ENCODE measurements around the gene TACSTD2.
"Not testable (repeated sequence)": the region's sequence is repeated elsewhere in the genome, so short reads cannot be mapped to it uniquely, and the experiment has no call there.

Gene TACSTD2, protein sequence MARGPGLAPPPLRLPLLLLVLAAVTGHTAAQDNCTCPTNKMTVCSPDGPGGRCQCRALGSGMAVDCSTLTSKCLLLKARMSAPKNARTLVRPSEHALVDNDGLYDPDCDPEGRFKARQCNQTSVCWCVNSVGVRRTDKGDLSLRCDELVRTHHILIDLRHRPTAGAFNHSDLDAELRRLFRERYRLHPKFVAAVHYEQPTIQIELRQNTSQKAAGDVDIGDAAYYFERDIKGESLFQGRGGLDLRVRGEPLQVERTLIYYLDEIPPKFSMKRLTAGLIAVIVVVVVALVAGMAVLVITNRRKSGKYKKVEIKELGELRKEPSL

GRCh38 chr1:58576727-58577653 lies at the start of gene TACSTD2:
TACSTD2 (minus strand) TSS chr1:58577252; CDS start chr1:58577156, 96 bp downstream.
- DNase-seq (ENCODE audit: low spot score), result no peak

GRCh38 chr1:58626293-58626692 lies 49.2 kb upstream of the TACSTD2 start:
- no peak for DNase-seq (ENCODE audit: low spot score)

GRCh38 chr1:58623259-58623658 lies 46.2 kb upstream of the TACSTD2 start:
- DNase-seq (ENCODE audit: low spot score), result not testable (repeated sequence)

DNA sequence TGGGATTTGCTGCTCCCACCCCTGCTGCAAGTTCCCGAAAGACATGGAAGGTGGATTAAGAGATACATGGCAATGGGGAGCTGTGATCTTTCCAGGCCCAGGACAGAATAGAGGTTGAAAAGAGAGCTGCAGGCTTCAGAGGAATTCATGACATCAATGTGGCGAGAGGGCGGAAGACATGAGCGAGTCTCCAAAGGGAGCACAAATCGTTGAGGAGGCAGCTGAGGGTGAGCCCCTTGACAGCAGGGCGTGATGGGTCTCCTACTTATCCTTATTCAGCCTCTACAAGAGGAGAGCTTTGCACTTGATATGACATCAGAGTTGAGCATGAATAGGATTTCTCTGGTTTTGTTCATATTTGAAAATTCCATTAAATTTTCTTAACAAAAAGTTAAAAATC lies 45.5 kb upstream of the TACSTD2 start:
- DNase-seq (ENCODE audit: low spot score), result no peak

DNA sequence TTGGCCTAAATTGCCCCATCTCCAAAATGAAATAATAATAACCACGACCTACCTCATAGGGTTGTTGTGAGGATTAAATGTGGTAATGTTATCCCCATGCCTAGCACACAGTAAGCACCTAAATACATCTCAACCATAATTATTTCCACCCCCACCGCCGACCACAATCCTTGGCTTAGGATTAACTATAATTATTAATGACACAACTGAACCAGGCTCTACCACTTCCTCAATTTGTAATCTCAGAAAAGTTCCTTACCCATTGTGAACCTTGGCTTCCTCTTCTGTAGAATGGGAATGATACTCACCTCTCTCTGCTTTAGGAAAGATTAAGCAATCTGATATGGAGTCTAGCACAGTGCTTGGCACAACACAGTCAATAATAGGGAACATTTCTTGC lies 44.3 kb upstream of the TACSTD2 start:
- DNase-seq (ENCODE audit: low spot score), result no peak

DNA sequence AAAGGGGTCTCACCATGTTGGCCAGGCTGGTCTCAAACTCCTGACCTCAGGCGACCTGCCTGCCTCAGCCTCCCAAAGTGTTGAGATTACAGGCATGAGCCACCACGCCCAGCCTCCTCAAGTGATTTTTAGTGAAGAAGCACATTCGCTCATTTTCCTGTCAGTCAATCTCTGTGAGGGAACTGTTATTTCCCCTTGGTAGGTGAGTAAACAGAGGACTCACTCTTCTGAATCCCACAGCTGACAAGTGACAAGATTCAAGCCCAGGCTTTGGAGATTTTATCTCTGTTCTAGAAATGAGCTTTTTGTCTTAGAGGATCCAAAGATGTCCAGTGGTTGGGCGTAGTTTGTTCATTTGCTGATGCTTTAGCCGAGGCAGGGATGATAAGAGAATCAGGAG lies 43.9 kb upstream of the TACSTD2 start:
- no peak for DNase-seq (ENCODE audit: low spot score)

- no peak for DNase-seq (ENCODE audit: low spot score)
Measured at GRCh38 chr1:58620259-58620658, 43.2 kb upstream of the TACSTD2 start.

GRCh38 chr1:58619286-58620054 lies 42.4 kb upstream of the TACSTD2 start:
- DNase-seq (ENCODE audit: low spot score), result no peak

DNA sequence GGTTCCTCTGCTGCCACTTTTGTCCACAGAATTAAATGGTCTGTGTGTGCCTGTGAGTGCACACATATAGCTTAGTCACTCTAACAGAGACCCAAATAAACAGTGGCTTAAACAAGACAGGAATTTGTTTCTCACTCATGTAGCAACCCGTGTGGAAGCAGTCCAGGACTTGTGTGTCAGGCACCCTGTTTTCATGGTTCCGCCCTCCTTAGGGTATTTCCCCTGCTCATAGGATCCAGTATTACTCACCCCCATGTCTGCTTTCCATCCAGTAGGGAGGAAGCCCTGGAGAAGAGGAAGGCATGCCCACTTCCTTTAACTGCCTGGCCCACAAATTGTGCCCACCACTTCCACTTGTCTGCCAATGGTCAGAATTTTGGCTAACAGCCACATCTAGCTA lies 41.3 kb upstream of the TACSTD2 start:
- no peak for DNase-seq (ENCODE audit: low spot score)

DNA sequence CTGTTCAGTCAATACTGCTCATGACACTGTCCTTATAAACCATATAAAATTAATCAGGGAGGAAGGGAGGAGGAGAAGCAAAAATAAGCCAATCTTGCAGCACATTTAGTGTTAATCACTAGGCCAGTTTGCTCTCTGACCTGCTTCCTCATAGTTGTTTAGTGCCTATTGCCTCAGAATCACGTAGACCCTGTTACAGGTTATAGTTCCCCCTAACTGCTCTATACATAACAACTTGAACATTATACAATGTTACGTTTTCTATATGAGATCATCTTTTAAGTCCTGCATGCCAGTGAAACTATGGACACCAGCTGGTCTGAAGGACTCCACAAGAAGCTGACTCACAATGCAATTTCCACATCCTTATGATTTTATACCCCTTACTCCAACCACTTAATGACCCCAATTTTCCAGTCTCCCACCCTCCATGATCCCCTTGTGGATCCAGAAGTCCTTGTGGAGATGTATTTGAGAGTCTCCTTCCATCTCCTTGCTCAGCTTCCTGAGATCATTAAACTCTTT lies 34.9 kb upstream of the TACSTD2 start:
- DNase-seq (ENCODE audit: low spot score), result no peak

DNA sequence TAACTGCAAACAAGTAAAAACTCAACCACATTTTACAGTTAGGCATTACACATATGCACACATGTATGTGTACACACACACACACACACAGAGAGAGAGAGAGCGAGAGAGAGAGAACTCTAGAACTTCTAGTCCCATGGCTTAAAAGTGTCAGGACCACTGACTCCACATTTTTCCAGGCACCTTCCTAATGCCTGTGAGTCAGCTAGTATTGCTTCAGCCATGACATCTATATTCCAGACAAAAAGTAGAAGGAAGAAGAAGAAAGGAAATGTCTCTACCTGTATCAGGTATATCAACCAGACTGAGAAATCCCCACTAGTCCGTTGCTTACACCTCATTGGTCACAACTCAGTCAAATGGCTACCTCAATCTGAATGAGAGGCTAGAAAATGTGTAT lies 31.9 kb upstream of the TACSTD2 start:
- no peak for DNase-seq (ENCODE audit: low spot score)

- no peak for DNase-seq (ENCODE audit: low spot score)
Measured at GRCh38 chr1:58608297-58608696, 31.2 kb upstream of the TACSTD2 start.

DNA sequence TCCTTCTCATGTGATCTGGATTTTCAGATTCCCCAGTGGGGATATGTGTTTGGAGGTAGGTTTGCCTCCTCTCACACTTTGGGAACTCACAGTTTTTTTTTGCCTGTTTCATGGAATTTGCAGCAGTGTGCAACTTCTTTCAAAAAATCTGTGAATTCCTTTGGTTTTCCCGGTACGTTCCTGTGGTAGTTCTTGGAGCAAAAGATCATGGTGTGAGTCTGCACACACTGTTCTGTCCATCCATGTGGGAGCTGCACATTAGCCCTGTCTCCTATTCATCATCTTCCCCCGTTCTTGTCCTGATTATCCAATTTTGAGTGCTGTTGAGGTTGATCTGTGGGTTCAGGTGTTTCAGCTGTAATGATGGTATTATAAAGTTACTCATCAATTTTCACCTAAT lies 30.3 kb upstream of the TACSTD2 start:
- no peak for DNase-seq (ENCODE audit: low spot score)

- DNase-seq (ENCODE audit: low spot score), result not testable (repeated sequence)
Measured at GRCh38 chr1:58601921-58602320, 24.9 kb upstream of the TACSTD2 start.

DNA sequence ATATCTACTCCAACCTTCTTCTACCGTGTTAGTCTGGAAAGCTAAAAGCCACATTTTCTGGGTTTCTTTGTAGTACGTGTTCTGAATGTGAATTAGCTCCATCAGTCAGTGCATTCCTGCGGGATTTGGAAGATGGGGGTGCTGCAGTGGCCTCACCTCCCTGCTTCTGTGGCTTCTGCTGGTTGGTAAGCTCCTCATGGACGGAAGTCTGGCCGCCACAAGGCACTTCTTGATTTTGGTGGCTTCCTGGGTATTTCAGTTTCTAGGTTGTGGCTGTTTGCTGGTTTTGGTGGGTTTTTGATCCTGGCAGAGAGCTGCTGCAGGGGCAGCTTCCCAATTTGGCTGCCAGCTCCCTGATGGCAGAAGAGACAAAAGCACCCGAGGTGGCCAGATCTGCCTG lies 20.9 kb upstream of the TACSTD2 start:
- DNase-seq (ENCODE audit: low spot score), result no peak

GRCh38 chr1:58597076-58597475 lies 20.0 kb upstream of the TACSTD2 start:
- no peak for DNase-seq (ENCODE audit: low spot score)

GRCh38 chr1:58596631-58597052 lies 19.6 kb upstream of the TACSTD2 start:
- no peak for DNase-seq (ENCODE audit: low spot score)

- no peak for DNase-seq (ENCODE audit: low spot score)
Measured at GRCh38 chr1:58594546-58594945, 17.5 kb upstream of the TACSTD2 start.

DNA sequence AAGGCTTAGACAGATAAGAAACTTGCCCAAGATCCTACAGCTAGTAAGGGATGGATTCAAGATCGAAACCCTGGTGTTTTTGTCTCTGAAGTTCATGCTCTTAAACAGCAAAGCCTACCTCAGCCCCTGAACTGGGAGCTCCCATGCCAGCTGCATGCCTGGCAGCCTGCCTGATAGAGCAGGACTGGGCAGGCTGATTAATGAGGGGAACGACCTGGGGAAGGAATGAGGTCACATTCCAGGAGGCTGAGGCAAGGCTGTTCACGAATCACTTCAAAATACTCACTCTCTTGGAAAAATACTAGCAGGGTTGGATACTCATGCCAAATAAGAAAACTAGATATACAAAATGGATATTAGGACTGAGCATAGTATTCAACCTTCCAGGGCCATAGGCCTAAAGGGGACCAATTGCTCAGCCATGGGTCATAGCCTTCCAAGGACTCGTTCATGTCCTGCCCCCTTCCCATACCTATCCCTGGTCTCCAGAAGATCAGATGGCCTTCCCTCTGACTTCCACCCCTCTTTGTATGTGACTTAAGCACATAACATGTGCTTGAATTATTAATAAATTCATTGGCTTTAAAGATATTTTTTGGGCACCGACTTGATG lies 15.6 kb upstream of the TACSTD2 start:
- DNase-seq (ENCODE audit: low spot score), result no peak

DNA sequence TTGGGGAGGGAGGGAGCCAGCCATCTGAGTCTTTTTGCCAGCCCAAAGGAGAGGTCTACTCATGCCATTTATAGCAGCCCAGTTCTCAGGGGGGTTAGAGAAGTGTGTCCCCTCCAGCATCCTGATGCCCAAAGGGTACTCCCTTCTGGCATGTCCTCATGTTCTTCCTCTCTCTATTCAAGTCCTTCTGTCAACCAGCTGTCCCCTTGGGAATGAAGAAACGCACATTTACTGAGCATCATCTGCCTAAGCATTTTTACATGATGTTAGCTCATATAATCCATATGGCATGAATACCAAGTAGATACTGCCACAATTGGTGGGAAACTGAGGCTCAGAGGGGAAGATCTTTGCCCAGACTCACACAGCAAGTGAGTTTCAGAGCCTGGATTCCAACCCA lies 14.8 kb upstream of the TACSTD2 start:
- no peak for DNase-seq (ENCODE audit: low spot score)

DNA sequence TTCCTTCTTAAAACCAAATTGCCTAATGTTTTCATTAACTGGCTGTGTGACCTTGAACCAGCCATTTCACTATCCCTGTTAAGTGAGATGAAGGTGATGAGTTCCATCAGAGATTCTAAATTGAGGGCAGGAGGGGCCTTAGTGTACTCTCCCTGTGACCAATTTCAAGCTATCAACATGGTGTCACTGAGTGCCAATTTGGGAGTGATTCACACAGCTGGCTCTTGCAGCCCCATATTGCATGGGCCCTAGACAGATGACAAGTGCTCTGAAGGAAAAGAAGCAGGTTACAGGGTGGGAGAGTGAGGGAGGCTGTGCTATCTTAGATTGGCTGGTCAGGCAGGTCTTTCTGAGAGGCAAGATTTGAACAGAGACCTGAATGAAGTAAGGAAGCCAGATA lies 13.0 kb upstream of the TACSTD2 start:
- no peak for DNase-seq (ENCODE audit: low spot score)

DNA sequence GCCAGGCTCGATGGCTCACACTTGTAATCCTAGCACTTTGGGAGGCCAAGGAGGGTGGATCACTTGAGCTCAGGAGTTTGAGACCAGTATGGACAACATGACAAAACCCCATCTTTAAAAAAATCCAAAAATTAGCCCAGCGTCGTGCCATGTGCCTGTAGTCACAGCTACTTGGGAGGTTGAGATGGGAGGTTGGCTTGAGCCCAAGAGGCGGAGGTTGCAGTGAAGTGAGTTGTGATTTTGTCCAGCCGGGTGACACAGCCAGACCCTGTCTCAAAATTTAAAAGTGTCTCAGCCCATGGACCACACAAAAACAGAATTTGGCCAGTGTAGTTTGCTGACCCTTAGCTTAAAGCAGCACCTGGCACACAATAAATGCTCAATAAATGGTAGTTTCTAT lies 11.3 kb upstream of the TACSTD2 start:
- DNase-seq (ENCODE audit: low spot score), result no peak

All from cerebellar cortex (tissue), 1 donor.